HepG2 (cell line): ENCODE measurements around the gene TMEM53. TPM values are rescaled to one million over a fixed set of nuclear protein-coding genes. Genes with fewer than 3 reads are reported as not detected.

Experiments used
- ARID3A ChIP-seq: IDR thresholded peaks from 2 replicates; pipeline ENCODE4 v1.6.1; 2012; ENCODE audit warnings: low read depth, low read length, improper control_type of control experiment
- CEBPG ChIP-seq: IDR thresholded peaks from 2 replicates; pipeline ENCODE4 v1.6.1; 2016
- HOXA7 ChIP-seq: sonication (generic); formaldehyde crosslinking; IDR thresholded peaks from 2 replicates; pipeline ENCODE4 v1.8.1; 2022; ENCODE audit warnings: mild to moderate bottlenecking, missing genetic modification reagents, moderate library complexity
- LCORL ChIP-seq, 2 experiments: fragments of 450-650 bp in 1 of 2; sonication (generic) in 1 of 2; formaldehyde crosslinking in 1 of 2; IDR thresholded peaks; 2 replicates each; pipeline versions ENCODE4 v1.5.0 to v1.6.1; 2017 to 2020; ENCODE audit warnings: antibody characterized with exemption in 1 of 2, missing genetic modification reagents in 1 of 2
- MXD4 ChIP-seq: IDR thresholded peaks from 2 replicates; pipeline ENCODE4 v1.6.1; 2016; ENCODE audit warnings: mild to moderate bottlenecking, missing biosample characterization, missing genetic modification reagents
- NCOR1 ChIP-seq: fragments of 200-600 bp; sonication (generic); IDR thresholded peaks from 2 replicates; pipeline ENCODE4 v1.7.0; 2017; ENCODE audit warnings: antibody characterized with exemption, low read length, borderline replicate concordance
- NR2C2 ChIP-seq: sonication (generic); formaldehyde crosslinking; IDR thresholded peaks from 2 replicates; pipeline ENCODE4 v1.4.0; 2020; ENCODE audit warnings: missing genetic modification reagents, mild to moderate bottlenecking, moderate library complexity, borderline replicate concordance
- PHF21A ChIP-seq: sonication (generic); formaldehyde crosslinking; IDR thresholded peaks from 2 replicates; pipeline ENCODE4 v1.5.0; 2020; ENCODE audit warnings: mild to moderate bottlenecking, missing genetic modification reagents
- RAD21 ChIP-seq: fragments of 450-650 bp; formaldehyde crosslinking; IDR thresholded peaks from 2 replicates; pipeline ENCODE4 v1.5.0; 2020; ENCODE audit warnings: mild to moderate bottlenecking
- REPIN1 ChIP-seq: sonication (generic); formaldehyde crosslinking; IDR thresholded peaks from 2 replicates; pipeline ENCODE4 v1.8.0; 2022; ENCODE audit warnings: missing genetic modification reagents, low read depth, mild to moderate bottlenecking, borderline replicate concordance
- SALL1 ChIP-seq: sonication (generic); formaldehyde crosslinking; IDR thresholded peaks from 2 replicates; pipeline ENCODE4 v1.8.0; 2022; ENCODE audit warnings: mild to moderate bottlenecking, missing genetic modification reagents
- SETDB1 ChIP-seq: sonication (generic); formaldehyde crosslinking; IDR thresholded peaks from 2 replicates; pipeline ENCODE4 v1.5.1; 2020; ENCODE audit warnings: missing genetic modification reagents, mild to moderate bottlenecking, borderline replicate concordance
- SIX1 ChIP-seq: sonication (generic); formaldehyde crosslinking; IDR thresholded peaks from 2 replicates; pipeline ENCODE4 v1.4.0; 2020; ENCODE audit warnings: missing genetic modification reagents, borderline replicate concordance
- SOX5 ChIP-seq: IDR thresholded peaks from 2 replicates; pipeline ENCODE4 v1.6.1; 2016; ENCODE audit warnings: borderline replicate concordance
- ZBTB39 ChIP-seq: sonication (generic); formaldehyde crosslinking; IDR thresholded peaks from 2 replicates; pipeline ENCODE4 v1.5.0; 2020; ENCODE audit warnings: missing genetic modification reagents
- ZNF501 ChIP-seq: sonication (generic); formaldehyde crosslinking; IDR thresholded peaks from 2 replicates; pipeline ENCODE4 v1.5.1; 2020; ENCODE audit warnings: mild to moderate bottlenecking, moderate library complexity, missing genetic modification reagents
- polyA plus RNA-seq, 8 experiments: library from polyadenylated mRNA; depleted of rRNA in 3 of 8; stranded (reverse) in 7 of 8; unstranded in 1 of 8; fragments of >200 nt; fragmentation: Illumina TruSeq in 4 of 8; extraction: Trizol in 4 of 8; gene quantifications; 2 replicates each; pipeline versions ENCODE4 v1.2.1 to v1.2.3, GENCODE V29; 2011 to 2016; ENCODE audit warnings: low read depth in 4 of 8, missing spikeins in 1 of 8, mixed read lengths in 1 of 8; ENCODE audit not compliant: insufficient read depth in 1 of 8
- total RNA-seq, 5 experiments: library from RNA; depleted of rRNA; stranded (reverse); fragments of >200 nt; fragmentation: Illumina TruSeq; extraction: Trizol; gene quantifications; 2 replicates each; pipeline ENCODE4 v1.2.3, GENCODE V29; 2016; ENCODE audit warnings: low read depth in 1 of 5
- TF ChIP-seq, protein P1 (sequence below): sonication (generic); formaldehyde crosslinking; conservative IDR thresholded peaks from 2 replicates; pipeline ENCODE4 v1.4.0; 2020; ENCODE audit warnings: mild to moderate bottlenecking, missing genetic modification reagents, moderate library complexity
- TF ChIP-seq, protein P2 (sequence below): sonication (generic); formaldehyde crosslinking; IDR thresholded peaks from 2 replicates; pipeline ENCODE4 v1.5.0; 2020; ENCODE audit warnings: mild to moderate bottlenecking, missing genetic modification reagents, borderline replicate concordance

TMEM53 gene
- total and polyA plus RNA-seq, 2 of the 13 experiments (the other 11 are each of a cell fraction or from before 2014, with no cell fraction given): 12.6 to 20.2 TPM

DNA sequence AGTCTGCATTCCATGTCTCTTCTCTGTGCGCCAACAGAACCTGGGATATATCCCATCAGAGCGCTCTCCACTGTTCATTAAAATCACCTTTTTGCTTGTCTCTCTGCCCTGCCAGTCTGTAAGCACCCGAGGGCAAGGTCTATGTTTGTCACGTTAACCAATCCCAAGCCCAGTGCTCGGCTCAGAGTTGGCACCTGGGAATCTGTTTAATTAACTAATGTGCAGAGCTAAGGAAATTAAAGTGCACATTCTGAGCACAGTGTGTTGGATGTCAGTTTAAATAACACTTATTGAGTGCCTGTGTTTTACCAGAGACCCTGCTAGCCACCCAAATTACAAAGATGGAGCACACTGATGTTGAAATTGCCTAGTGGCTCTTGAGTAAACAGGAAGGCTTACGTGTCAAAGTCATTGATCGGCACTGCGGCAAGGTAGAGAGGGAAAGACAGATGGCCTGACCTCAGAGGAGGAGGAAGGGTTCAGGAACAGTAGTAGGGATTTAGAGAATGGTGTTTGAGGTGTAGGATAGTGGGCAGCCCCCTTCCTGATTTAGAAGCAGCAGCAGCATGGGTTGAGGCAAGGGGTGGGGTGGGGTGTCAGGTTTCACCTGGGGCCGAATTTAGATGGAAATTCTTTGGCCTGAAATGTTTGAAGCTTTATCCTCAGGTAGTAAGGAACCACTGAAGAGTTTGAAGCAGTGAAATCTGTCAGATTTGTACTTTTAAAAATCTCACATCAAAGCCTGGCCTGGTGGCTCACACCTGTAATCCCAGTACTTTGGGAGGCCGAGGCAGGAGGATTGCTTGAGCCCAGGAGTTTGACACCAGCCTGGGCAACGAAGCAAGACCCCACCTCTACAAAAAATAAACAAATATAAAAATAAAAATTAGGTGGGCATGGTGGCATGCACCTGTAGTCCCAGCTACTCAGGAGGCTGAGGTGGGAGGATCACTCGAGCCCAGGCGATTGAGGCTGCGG lies 7.9 kb upstream of the TMEM53 start (continued):
- peak; percentile 51; the same call in 1 of the 2 replicates for TF ChIP-seq NR2C2
- TF ChIP-seq, protein P1, sequence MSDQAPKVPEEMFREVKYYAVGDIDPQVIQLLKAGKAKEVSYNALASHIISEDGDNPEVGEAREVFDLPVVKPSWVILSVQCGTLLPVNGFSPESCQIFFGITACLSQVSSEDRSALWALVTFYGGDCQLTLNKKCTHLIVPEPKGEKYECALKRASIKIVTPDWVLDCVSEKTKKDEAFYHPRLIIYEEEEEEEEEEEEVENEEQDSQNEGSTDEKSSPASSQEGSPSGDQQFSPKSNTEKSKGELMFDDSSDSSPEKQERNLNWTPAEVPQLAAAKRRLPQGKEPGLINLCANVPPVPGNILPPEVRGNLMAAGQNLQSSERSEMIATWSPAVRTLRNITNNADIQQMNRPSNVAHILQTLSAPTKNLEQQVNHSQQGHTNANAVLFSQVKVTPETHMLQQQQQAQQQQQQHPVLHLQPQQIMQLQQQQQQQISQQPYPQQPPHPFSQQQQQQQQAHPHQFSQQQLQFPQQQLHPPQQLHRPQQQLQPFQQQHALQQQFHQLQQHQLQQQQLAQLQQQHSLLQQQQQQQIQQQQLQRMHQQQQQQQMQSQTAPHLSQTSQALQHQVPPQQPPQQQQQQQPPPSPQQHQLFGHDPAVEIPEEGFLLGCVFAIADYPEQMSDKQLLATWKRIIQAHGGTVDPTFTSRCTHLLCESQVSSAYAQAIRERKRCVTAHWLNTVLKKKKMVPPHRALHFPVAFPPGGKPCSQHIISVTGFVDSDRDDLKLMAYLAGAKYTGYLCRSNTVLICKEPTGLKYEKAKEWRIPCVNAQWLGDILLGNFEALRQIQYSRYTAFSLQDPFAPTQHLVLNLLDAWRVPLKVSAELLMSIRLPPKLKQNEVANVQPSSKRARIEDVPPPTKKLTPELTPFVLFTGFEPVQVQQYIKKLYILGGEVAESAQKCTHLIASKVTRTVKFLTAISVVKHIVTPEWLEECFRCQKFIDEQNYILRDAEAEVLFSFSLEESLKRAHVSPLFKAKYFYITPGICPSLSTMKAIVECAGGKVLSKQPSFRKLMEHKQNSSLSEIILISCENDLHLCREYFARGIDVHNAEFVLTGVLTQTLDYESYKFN (CRISPR knock-in tag): peak; percentile 99
- peak; percentile 82 for TF ChIP-seq MXD4 (CRISPR knock-in tag)
- peak; percentile 67; the same call in 1 of the 2 replicates for TF ChIP-seq ARID3A
- peak; percentile 74; the same call in 1 of the 2 replicates for TF ChIP-seq REPIN1 (CRISPR knock-in tag)
- TF ChIP-seq, protein P2, sequence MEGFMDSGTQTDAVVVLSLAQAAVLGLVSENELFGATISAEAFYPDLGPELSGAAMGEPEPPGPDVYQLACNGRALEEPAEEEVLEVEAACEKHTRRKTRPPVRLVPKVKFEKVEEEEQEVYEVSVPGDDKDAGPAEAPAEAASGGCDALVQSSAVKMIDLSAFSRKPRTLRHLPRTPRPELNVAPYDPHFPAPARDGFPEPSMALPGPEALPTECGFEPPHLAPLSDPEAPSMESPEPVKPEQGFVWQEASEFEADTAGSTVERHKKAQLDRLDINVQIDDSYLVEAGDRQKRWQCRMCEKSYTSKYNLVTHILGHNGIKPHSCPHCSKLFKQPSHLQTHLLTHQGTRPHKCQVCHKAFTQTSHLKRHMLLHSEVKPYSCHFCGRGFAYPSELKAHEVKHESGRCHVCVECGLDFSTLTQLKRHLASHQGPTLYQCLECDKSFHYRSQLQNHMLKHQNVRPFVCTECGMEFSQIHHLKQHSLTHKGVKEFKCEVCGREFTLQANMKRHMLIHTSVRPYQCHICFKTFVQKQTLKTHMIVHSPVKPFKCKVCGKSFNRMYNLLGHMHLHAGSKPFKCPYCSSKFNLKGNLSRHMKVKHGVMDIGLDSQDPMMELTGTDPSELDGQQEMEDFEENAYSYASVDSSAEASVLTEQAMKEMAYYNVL: peak; percentile 98
- TF ChIP-seq SOX5 (CRISPR knock-in tag): peak; percentile 81; the same call in 1 of the 2 replicates
- TF ChIP-seq CEBPG: peak; percentile 93
- TF ChIP-seq LCORL (IDR thresholded peaks at IDR 0.05): peak; percentile 53
- TF ChIP-seq LCORL (CRISPR knock-in tag; IDR thresholded peaks at IDR 0.05): peak; percentile 98
- peak; percentile 88; the same call in 1 of the 2 replicates for TF ChIP-seq NCOR1
- no peak for TF ChIP-seq HOXA7
- peak; percentile 93 for TF ChIP-seq SALL1 (CRISPR knock-in tag)
- TF ChIP-seq ZBTB39 (CRISPR knock-in tag): 0 out of 2 replicates have a peak, but pooled peaks have one; percentile 35
- peak; percentile 73 for TF ChIP-seq SIX1 (CRISPR knock-in tag)
- TF ChIP-seq ZNF501 (CRISPR knock-in tag): peak; percentile 41; the same call in 1 of the 2 replicates
- peak; percentile 98 for TF ChIP-seq PHF21A (CRISPR knock-in tag)
- no peak for TF ChIP-seq SETDB1
- TF ChIP-seq RAD21 (CRISPR knock-in tag): peak; percentile 31; the same call in 1 of the 2 replicates
